Fibroblast of skin of left biceps (primary cell): Measurements from ENCODE around the gene BMF.

Source experiments
- DNase-seq, 2 experiments: peaks; one replicate each; pipeline ENCODE4 v3.0.0-alpha.2; 2013; ENCODE audit warnings: low read depth in 2 of 2

BMF gene

GRCh38 chr15:40048211-40048792, 60.4 kb downstream of the BMF start:
- no peak for DNase-seq

- no peak for DNase-seq
These were observed 61.1 kb downstream of the BMF start for GRCh38 chr15:40047415-40048210.

- peak in 1 of 2 experiments; percentile 46 for DNase-seq
These were observed 61.8 kb downstream of the BMF start for GRCh38 chr15:40046721-40047414.

- DNase-seq: no peak
These were observed 63.0 kb downstream of the BMF start for GRCh38 chr15:40045572-40046217.

GRCh38 chr15:40044717-40045571, 63.7 kb downstream of the BMF start:
- DNase-seq: no peak

GRCh38 chr15:40043927-40044716, 64.6 kb downstream of the BMF start:
- no peak for DNase-seq

GRCh38 chr15:40042791-40043320, 65.8 kb downstream of the BMF start:
- no peak for DNase-seq

- no peak for DNase-seq
These were observed 67.9 kb downstream of the BMF start for GRCh38 chr15:40040770-40041169.

- no peak for DNase-seq
These were observed 68.4 kb downstream of the BMF start for GRCh38 chr15:40040293-40040635.

- DNase-seq: peak; percentile 76 to 79
These were observed 69.8 kb downstream of the BMF start, which contains the start of gene SRP14 for GRCh38 chr15:40038638-40039543. SRP14 (minus strand) TSS chr15:40039181; CDS start chr15:40039116, 65 bp downstream.

- no peak for DNase-seq
These were observed 70.4 kb downstream of the BMF start for GRCh38 chr15:40038275-40038637.
